Activated CD4-positive, alpha-beta T cell treated with anti-CD3 and anti-CD28 coated beads, Interleukin-2, amount 50 U/mL, for 24 hours (primary cell): ENCODE data around the gene GMFB.

Source experiments
- DNase-seq, 2 donors: peaks; one replicate each; pipeline ENCODE4 v3.0.0-alpha.2; 2020; ENCODE audit warnings: low read depth in 1 of 2, low spot score in 1 of 2

The GMFB gene

DNA sequence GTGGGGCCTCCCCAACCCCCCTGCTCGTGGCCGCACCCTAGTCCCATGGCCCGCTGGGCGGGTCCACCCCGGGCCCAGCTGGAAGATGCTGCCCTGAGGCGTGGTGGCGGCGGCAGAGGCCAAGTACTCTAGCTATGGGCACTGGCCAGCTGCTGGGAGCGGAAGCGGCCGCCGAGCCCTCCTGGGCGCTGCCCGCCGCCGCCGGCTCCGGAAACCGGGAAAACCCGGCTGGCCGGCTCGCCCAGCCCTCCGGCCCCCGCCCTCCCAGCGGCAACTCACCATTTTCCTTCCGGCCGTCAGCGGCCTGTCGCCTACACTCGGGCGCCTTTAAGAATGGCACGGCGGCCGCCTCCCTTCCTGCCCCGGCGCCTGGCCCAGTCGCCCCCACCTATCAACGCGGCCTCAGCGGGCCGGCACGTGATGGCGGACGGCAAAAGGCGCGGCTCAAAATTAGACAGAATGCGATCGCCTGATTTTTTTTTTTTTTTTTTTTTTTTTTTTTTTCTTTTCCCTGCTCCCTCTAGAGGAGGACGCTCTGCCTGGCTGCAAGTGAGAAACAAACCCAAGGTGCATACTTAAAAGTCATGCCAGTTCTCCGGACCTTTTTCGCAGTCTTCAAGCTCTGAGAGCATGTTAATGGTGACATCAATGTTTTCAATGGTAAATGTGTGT, at the start of gene GMFB:
Gene GMFB, minus strand, starts transcription at position 335 of the 672 bp plus-strand sequence. Its CDS starts 53 bp downstream, at position 282.
- DNase-seq: peak; percentile 74 to 85

DNA sequence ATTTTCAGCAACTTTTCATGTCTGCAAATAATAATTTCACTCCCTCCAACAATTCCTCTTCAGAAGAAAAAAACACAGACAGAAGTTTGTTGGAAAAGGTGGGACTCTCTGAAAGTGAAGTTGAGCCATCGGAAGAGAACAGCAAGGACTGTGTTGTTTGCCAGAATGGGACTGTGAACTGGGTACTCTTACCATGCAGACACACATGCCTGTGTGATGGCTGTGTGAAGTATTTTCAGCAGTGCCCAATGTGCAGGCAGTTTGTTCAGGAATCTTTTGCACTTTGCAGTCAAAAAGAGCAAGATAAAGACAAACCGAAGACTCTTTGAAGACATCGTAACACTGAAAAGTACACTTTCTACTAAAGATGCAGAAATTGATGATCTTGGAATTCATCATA, 49.3 kb upstream of the GMFB start:
- DNase-seq: no peak

- DNase-seq: no peak
These were observed 48.9 kb upstream of the GMFB start for GRCh38 chr14:54537651-54538050.

DNA sequence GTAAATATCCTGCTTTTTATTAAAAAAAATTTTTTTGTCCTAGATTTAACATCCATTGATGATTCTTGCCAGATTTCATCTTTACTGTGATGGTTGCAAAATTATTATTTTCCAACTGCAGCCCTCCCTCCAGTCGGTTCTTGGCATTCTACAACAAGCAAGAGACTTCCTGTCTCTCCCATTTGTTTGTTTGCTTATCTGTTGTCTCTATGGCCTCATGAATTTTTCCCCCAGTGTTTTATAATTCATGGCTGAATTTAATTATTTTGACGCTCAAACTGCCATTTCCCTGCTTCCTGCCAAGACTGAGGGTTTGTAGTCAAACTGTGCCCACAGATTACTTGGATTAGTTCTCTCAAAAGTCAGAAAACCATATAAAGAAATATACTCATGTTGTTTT, 46.9 kb upstream of the GMFB start:
- no peak for DNase-seq

- DNase-seq: no peak
These were observed 46.3 kb upstream of the GMFB start for GRCh38 chr14:54535126-54535525.

- DNase-seq: no peak
These were observed 44.3 kb upstream of the GMFB start for GRCh38 chr14:54533100-54533499.

DNA sequence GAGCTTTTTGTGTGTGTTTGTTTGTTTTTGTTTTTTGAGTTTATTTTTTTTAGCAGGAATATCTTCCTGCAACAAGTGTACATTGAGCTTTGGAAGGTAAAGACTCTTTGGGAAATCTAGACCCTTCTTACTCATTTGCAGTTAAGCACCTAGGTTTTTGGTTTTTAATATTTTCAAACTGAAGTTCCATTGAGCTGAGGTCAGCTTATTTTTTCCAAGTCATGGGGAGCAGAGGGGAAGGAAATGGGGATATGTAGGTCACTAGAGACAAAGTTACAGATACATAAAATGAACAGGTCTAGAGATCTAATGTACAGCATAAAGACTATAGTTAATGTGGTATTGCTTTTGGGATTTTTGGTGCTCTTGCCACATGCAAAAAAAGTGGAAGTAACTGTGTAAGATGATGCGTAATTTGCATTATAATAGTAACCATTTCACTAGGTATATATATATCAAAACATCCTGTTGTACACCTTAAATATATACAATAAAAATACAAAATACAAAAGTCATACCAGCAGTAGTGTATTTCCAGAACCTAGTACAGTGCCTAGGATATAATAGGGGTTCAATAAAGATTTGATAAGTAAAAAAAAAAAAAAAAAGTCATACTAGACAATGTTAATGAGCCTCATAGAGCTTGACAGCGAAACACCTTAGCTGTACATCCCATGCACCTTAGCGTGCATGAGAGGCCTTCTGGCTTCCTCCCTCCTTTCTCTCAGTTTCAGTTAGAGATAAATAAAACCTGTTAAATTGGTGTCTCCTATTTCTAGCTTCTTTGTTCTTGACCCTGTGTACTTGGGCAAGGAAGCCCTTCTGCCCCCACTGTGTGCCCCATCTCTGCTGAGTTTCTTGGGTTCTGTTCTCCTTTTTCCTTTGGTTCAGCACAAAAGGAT, 43.6 kb upstream of the GMFB start:
- DNase-seq: no peak

- DNase-seq: no peak
These were observed 41.0 kb upstream of the GMFB start for GRCh38 chr14:54529811-54530210.

DNA sequence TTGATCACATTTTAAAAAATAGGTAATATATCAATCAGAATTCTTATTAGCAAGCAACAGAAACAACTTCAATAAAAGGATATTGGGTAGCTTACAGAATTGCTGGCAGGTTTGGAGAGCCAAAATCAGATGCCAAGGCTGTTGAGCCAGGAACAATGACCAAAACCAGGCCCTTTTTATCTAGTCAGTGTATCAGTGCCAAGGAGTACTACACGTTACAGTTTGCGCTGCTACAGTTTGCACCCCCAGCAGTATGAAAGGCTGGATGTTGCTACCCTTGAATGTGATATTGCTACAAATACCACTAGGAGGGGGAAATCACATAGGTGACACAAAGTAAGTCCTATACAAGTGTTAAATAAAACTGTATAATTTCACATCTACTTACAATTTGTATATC, 40.2 kb upstream of the GMFB start:
- no peak for DNase-seq

DNA sequence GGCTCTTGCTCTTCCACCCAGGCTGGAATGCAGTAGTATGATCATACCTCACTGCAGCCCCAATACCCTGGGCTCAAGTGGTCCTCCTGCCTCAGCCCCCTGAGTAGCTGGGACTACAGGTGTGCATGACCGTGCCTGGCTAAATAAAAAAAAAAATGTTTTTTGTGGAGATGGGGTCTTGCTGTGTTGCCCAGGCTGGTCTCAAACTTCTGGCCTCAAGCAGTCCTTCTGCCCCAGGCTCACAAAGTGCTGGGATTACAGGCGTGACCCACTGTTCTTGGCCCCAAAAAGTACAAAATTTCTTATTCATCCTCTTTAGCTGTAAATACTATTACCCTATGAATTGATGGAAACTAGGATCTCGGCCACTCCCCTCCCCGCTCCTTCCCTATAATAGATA, 35.6 kb upstream of the GMFB start:
- DNase-seq: no peak

DNA sequence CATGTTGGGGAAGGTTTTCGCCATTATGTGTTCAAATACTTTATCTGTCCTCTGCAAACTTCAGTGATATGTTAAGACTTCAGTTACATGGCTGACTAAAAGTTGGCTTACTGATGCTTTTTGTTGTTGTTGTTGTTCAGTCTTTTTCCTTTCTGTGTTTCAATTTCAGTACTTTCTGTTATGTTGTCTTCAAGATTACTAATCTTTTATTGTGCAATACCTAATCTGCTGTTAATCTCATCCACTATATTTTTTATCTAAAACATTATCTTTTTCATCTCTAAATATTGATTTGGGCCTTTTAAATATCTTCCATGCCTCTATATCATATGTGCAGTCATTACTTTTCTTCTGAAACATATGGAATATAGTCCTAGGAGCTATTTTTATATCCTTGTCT, 27.9 kb upstream of the GMFB start:
- no peak for DNase-seq

DNA sequence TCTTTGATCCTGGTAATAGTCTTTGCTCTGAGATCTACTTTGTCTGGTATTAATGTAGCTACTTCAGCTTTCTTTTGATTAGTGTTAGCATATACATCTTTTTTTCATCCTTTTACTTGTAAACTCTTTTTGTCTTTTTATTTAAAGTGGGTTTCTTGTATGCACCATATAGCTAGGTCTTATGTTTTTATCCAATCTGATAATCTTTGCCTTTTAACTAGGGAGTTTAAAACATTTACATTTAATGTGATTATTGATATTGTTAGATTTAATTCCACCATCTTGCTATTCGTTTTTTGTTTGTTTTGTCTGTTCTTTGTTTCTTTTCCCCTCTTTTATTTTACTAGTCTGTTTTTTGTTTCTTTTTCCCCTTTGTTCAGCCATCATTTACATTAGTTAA, 26.9 kb upstream of the GMFB start:
- DNase-seq: no peak

GRCh38 chr14:54512393-54512792, 23.6 kb upstream of the GMFB start:
- DNase-seq: no peak

- peak; percentile 91 to 95 for DNase-seq
These were observed 21.0 kb upstream of the GMFB start, which contains the start of gene CGRRF1 for GRCh38 chr14:54509546-54510501. TSS of gene CGRRF1 (plus strand) at chr14:54509906. CDS start at chr14:54509960, 54 bp downstream.

GRCh38 chr14:54503486-54503885, 14.7 kb upstream of the GMFB start:
- DNase-seq: no peak

- DNase-seq: no peak
These were observed 13.8 kb upstream of the GMFB start for GRCh38 chr14:54502602-54503001.

- no peak for DNase-seq
These were observed 12.7 kb upstream of the GMFB start for GRCh38 chr14:54501480-54501879.

GRCh38 chr14:54500744-54501143, 12.0 kb upstream of the GMFB start:
- no peak for DNase-seq

GRCh38 chr14:54498579-54498978, 9.8 kb upstream of the GMFB start:
- no peak for DNase-seq

GRCh38 chr14:54498095-54498531, 9.3 kb upstream of the GMFB start:
- DNase-seq: no peak

DNA sequence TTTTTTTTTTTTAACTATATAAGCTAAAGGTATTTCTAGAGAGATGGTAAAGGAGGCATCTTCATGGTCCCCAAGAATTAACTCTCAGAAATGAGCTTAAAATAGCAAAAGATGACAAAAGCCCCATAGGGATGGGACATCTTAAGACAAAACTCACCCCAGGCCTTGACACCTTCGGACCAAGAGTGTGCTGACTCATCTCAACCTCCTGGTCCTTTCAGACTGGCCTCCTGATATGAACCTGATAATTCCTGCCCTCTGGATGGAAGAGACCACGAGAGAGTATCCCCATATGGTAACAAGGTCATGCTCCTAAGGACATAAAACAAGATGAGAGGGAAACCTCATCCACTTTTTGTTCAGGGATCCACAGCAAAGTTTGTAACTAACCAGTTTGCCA, 8.4 kb upstream of the GMFB start:
- DNase-seq: no peak
